ENCODE results near the gene PACS2.

PACS2 gene

DNA sequence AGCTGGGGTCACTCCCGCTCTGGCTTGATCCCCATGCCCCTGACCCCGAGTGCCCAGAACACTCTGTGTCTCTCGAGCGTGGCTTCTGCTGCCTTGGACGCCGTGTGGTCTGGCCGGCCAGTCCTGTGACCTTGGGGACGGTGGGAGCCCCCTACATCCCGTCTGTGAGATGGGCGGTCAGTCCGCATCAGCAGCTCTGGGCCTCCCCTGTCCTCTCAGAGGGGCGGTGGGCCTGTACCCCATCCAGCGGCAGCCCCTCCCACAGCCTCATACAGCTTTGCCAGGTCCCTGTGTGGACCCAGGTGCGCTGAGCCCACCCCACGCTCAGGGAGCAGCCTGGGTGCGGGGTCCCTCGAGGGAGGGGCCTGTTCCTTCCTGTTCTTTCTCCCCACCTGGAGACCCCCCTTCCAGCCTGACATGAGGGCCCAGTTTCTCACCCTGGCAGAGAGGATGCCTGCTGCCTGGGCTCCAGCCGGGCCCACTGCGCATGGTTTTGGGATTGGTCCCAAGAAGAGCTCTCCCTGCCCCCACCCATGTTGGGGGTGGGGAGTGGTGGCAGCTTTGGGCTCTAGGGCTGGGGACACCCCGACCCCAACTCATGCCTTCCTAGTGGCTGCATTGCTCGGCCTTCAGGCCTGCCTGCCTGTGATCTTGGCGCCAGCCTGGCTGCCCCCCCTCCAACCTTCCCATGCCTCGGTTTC, 106.6 kb downstream of the PACS2 start:
- peaks cover 20% of the 10 kb centered on the region for H3K4me1 Mint-ChIP-seq (ENCODE audit: low read depth)
- H3K36me3 Mint-ChIP-seq = no peaks in the 10 kb centered on the region
- no peaks in the 10 kb centered on the region for H3K27me3 Mint-ChIP-seq
- peak overlapping the region; percentile 92 for H3K27ac Mint-ChIP-seq
- peak overlapping the region; percentile 89 for H3K4me3 Mint-ChIP-seq
- H3K9me3 Mint-ChIP-seq (ENCODE audit: low read depth) = no peaks in the 10 kb centered on the region

DNA sequence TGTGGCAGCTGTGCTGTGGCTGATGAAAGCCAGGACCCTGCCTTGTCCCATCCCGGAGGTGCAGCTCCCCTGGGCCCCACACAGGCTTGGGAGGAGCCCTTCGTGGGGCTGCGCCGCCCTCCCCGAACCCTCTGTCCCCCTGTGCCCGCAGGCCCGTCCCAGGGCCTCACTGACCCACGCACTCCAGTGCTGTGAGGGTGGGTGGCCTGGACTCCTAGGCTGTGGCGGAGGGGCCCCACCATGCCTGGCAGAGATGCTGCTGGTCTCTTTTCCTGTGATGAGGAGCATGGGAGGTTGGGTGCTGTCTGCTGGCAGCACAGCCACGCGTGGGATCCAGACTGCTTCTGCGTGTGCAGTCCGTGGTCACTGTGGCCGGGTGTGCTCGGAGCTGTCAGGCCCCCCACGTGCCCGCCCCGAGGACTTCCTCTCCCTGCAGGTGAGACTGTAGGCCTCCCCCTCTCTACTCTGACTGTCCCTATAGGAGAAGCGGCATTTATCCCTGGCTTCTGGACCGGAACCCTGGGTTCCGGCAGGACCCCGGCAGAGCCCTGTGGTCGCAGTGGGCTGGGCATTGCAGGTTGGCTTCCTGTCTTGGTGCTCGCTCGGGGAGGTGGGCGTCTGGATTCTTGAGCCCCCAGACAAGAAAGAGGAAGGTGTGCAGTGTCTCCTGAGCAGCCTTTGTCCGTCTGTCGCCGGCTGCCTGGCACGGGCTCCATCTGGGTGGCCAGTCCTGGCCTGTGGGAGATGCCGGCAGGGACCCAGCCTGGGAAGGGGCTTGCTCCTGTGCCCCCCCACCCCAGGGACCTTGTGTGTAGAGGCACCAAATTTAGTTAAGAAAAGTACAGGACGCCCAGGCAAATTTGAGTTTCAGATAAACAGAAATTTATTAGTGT, 107.4 kb downstream of the PACS2 start:
- peaks cover 19% of the 10 kb centered on the region for H3K4me1 Mint-ChIP-seq (ENCODE audit: low read depth)
- H3K27me3 Mint-ChIP-seq = no peaks in the 10 kb centered on the region
- H3K9me3 Mint-ChIP-seq (ENCODE audit: low read depth) = no peaks in the 10 kb centered on the region
- H3K27ac Mint-ChIP-seq = peak overlapping the region; percentile 85
- peaks cover 5% of the 10 kb centered on the region for H3K36me3 Mint-ChIP-seq
- peak overlapping the region; percentile 89 for H3K4me3 Mint-ChIP-seq

GRCh38 chr14:105422695-105423487, 108.3 kb downstream of the PACS2 start:
- H3K27ac Mint-ChIP-seq = peak overlapping the region; percentile 66
- no peaks in the 10 kb centered on the region for H3K9me3 Mint-ChIP-seq (ENCODE audit: low read depth)
- H3K27me3 Mint-ChIP-seq = no peaks in the 10 kb centered on the region
- peaks cover 8% of the 10 kb centered on the region for H3K36me3 Mint-ChIP-seq
- H3K4me1 Mint-ChIP-seq (ENCODE audit: low read depth) = peaks cover 23% of the 10 kb centered on the region
- H3K4me3 Mint-ChIP-seq = peak overlapping the region; percentile 89

DNA sequence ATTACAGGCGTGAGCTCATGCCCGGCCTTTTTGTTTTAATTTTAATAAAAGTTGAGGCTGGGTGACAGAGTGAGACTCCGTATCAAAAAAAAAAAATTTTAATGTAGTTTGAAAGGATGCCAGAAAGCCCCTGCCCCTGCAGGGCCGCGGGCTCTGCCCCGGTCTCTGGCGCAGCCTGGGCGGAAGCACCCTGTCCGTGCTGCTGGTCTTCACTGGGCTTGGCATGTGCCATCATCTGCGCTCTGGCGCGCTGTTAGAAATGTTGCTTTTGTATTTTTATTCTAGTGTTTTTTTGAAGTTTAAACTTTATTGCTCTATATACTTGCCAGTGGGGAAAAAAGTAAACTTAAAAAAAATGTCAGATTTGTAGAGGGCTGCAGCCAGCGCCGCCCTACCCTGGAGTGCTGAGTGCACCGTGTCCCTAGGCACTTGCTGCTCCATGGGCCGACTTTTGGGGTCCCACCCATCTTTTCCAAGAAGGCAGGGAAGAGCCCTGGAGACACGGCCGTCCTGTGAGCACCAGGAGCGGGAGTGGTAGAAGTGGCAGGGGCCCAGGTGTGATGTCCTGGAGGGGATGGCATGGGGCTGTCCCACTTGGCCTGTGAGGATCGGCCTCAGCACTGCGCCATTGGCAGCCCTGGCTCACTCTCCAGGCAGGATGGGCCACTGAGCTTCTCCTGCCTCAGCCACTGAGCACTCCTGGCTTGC, 109.1 kb downstream of the PACS2 start:
- H3K4me1 Mint-ChIP-seq (ENCODE audit: low read depth) = peaks cover 23% of the 10 kb centered on the region
- peaks cover 8% of the 10 kb centered on the region for H3K36me3 Mint-ChIP-seq
- H3K27ac Mint-ChIP-seq = peak overlapping the region; percentile 41
- no peaks in the 10 kb centered on the region for H3K9me3 Mint-ChIP-seq (ENCODE audit: low read depth)
- H3K27me3 Mint-ChIP-seq = no peaks in the 10 kb centered on the region
- no peak overlapping the region for H3K4me3 Mint-ChIP-seq

GRCh38 chr14:105424861-105425260, 110.3 kb downstream of the PACS2 start:
- Mint-ChIP-seq H3K27me3 (no peaks in the 10 kb centered on the region), H3K9me3 (ENCODE audit: low read depth) (no peaks in the 10 kb centered on the region), H3K36me3 (peaks cover 8% of the 10 kb centered on the region), H3K4me1 (ENCODE audit: low read depth) (peaks cover 19% of the 10 kb centered on the region), H3K4me3 (no peak overlapping the region), H3K27ac (no peak overlapping the region)

DNA sequence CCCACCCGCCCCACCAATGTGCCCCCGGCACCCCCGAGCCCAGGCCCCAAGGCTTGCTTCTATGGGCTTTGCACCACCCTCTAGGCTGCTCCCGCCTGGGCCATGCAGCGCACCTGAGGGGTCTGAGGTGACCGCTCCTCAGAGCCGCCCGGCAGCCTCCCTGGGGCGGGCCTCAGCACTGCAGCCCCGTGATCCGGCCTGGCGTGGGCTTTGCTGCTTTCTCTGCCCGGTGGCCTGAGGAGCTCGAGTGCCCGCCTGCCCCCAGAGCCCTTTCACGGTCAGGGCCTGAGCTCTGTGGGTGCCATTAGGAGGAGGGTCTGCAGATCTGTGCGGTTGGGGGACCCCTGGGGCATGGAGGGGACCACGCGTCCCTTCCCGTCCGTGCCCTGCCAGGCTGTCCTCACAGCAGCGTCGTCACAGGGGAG, 111.3 kb downstream of the PACS2 start:
- H3K27ac Mint-ChIP-seq = no peak overlapping the region

GRCh38 chr14:105426416-105427130, 112.0 kb downstream of the PACS2 start:
- no peaks in the 10 kb centered on the region for H3K27me3 Mint-ChIP-seq
- no peaks in the 10 kb centered on the region for H3K9me3 Mint-ChIP-seq (ENCODE audit: low read depth)
- peaks cover 10% of the 10 kb centered on the region for H3K36me3 Mint-ChIP-seq
- peaks cover 21% of the 10 kb centered on the region for H3K4me1 Mint-ChIP-seq (ENCODE audit: low read depth)
- H3K27ac Mint-ChIP-seq = no peak overlapping the region
- H3K4me3 Mint-ChIP-seq = no peak overlapping the region

More for the DNA sequence above, 111.3 kb downstream of the PACS2 start:
- H3K4me3 Mint-ChIP-seq = no peak overlapping the region
- peaks cover 10% of the 10 kb centered on the region for H3K36me3 Mint-ChIP-seq
- H3K9me3 Mint-ChIP-seq (ENCODE audit: low read depth) = no peaks in the 10 kb centered on the region
- no peaks in the 10 kb centered on the region for H3K27me3 Mint-ChIP-seq
- H3K4me1 Mint-ChIP-seq (ENCODE audit: low read depth) = peaks cover 23% of the 10 kb centered on the region

- peak overlapping the region; percentile 54 for H3K27ac Mint-ChIP-seq
- H3K4me3 Mint-ChIP-seq = no peak overlapping the region
- H3K27me3 Mint-ChIP-seq = no peaks in the 10 kb centered on the region
- no peaks in the 10 kb centered on the region for H3K9me3 Mint-ChIP-seq (ENCODE audit: low read depth)
- peaks cover 15% of the 10 kb centered on the region for H3K4me1 Mint-ChIP-seq (ENCODE audit: low read depth)
- peaks cover 10% of the 10 kb centered on the region for H3K36me3 Mint-ChIP-seq
These were observed 112.9 kb downstream of the PACS2 start for GRCh38 chr14:105427412-105427811.

DNA sequence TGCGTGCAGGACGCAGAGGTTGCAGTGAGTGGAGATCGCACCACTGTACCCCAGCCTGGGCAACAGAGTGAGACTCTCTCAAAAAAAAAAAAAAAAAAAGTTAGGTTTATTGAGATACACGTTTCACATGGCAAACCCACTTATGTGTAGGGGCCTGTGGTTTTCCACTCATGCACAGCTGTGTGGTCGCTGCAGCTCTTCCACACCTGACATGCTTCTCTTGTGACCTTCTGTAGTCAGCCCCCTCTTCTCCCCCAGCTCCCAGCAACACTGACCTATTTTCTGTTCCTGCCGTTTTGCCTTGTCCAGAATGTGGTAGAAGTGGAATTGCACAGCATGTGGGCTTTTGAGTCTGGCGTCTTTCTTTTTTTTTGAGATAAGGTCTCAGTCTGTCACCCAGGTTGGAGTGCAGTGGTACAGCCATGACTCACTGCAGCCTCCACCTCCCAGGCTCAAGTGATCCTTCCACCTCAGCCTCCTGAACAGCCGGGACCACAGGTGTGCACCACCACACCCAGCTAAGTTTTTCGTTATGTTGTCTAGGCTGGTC, 113.5 kb downstream of the PACS2 start:
- Mint-ChIP-seq H3K4me3 (no peak overlapping the region), H3K36me3 (peaks cover 10% of the 10 kb centered on the region), H3K27me3 (no peaks in the 10 kb centered on the region), H3K4me1 (ENCODE audit: low read depth) (peaks cover 13% of the 10 kb centered on the region), H3K9me3 (ENCODE audit: low read depth) (no peaks in the 10 kb centered on the region), H3K27ac (no peak overlapping the region)

DNA sequence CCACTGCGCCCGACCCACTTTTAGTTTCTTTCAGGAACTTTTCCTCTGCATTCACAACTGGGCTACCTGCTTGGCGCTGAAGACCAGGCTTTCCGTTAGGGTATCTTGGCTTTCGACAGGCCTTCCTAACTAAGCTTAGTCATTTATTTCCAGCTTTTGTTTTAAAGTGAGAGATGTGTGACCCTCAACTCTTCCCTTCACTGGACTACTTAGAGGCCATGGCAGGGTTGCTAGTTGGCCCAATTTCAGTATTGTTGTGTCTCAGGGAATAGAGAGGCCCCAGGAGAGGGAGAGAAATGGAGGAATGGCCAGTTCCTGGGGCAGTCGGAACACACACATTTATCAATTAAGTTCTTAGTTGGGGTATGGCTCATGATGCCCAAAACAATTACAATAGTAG, 115.5 kb downstream of the PACS2 start:
- no peaks in the 10 kb centered on the region for H3K27me3 Mint-ChIP-seq
- H3K9me3 Mint-ChIP-seq (ENCODE audit: low read depth) = no peaks in the 10 kb centered on the region
- no peak overlapping the region for H3K4me3 Mint-ChIP-seq
- peaks cover 10% of the 10 kb centered on the region for H3K36me3 Mint-ChIP-seq
- H3K27ac Mint-ChIP-seq = no peak overlapping the region
- H3K4me1 Mint-ChIP-seq (ENCODE audit: low read depth) = peaks cover 15% of the 10 kb centered on the region

GRCh38 chr14:105430565-105430964, 116.0 kb downstream of the PACS2 start:
- Mint-ChIP-seq H3K9me3 (ENCODE audit: low read depth) (no peaks in the 10 kb centered on the region), H3K4me1 (ENCODE audit: low read depth) (peaks cover 17% of the 10 kb centered on the region), H3K27ac (no peak overlapping the region), H3K36me3 (peaks cover 10% of the 10 kb centered on the region), H3K27me3 (no peaks in the 10 kb centered on the region), H3K4me3 (no peak overlapping the region)

DNA sequence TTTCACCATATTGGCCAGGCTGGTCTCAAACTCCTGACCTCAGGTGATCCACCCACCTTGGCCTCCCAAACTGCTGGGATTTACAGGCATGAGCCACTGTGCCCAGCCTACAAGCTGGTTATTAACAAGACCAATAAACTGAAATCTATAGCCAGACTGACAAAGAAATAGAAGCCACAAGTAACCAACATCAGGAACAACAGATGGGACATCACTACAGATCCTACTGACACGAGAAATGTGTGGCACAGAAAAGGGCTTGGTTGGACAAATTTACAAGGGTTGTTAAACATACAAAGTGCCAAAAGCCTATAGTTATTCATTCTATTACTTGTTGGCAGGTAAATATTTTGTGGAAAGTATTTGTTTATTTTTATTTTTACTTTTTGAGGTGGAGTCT, 116.7 kb downstream of the PACS2 start:
- no peaks in the 10 kb centered on the region for H3K27me3 Mint-ChIP-seq
- H3K9me3 Mint-ChIP-seq (ENCODE audit: low read depth) = no peaks in the 10 kb centered on the region
- H3K27ac Mint-ChIP-seq = no peak overlapping the region
- peaks cover 10% of the 10 kb centered on the region for H3K36me3 Mint-ChIP-seq
- H3K4me3 Mint-ChIP-seq = no peak overlapping the region
- peaks cover 20% of the 10 kb centered on the region for H3K4me1 Mint-ChIP-seq (ENCODE audit: low read depth)

- H3K27me3 Mint-ChIP-seq = no peaks in the 10 kb centered on the region
- H3K9me3 Mint-ChIP-seq (ENCODE audit: low read depth) = no peaks in the 10 kb centered on the region
- peaks cover 2% of the 10 kb centered on the region for H3K36me3 Mint-ChIP-seq
- H3K4me1 Mint-ChIP-seq (ENCODE audit: low read depth) = peaks cover 15% of the 10 kb centered on the region
- H3K4me3 Mint-ChIP-seq = no peak overlapping the region
- no peak overlapping the region for H3K27ac Mint-ChIP-seq
These were observed 118.1 kb downstream of the PACS2 start for GRCh38 chr14:105432657-105433056.

Data from activated naive CD8-positive, alpha-beta T cell (primary cell).